WTC11 (cell line): ENCODE data around the gene OGA.

Experiments
- CTCF ChIP-seq: fragments of 200-600 bp; IDR thresholded peaks from 2 replicates; pipeline ENCODE4 v1.8.0; 2022; ENCODE audit warnings: antibody characterized with exemption
- FOXK1 ChIP-seq: sonication (generic); formaldehyde crosslinking; IDR thresholded peaks from 2 replicates; pipeline ENCODE4 v1.8.0; 2022; ENCODE audit warnings: mild to moderate bottlenecking, moderate library complexity, missing genetic modification reagents
- FOXP4 ChIP-seq: sonication (generic); formaldehyde crosslinking; IDR thresholded peaks from 2 replicates; pipeline ENCODE4 v1.8.0; 2022; ENCODE audit warnings: mild to moderate bottlenecking, missing genetic modification reagents
- MAX ChIP-seq: sonication (generic); formaldehyde crosslinking; IDR thresholded peaks from 2 replicates; pipeline ENCODE4 v1.8.0; 2022; ENCODE audit warnings: mild to moderate bottlenecking, missing genetic modification reagents
- NR1H2 ChIP-seq: sonication (generic); formaldehyde crosslinking; IDR thresholded peaks from 2 replicates; pipeline ENCODE4 v1.9.0; 2021; ENCODE audit warnings: mild to moderate bottlenecking, moderate library complexity, missing genetic modification reagents
- SMAD3 ChIP-seq: sonication (generic); formaldehyde crosslinking; IDR thresholded peaks from 2 replicates; pipeline ENCODE4 v1.8.0; 2022; ENCODE audit warnings: missing genetic modification reagents, mild to moderate bottlenecking, borderline replicate concordance
- SMAD4 ChIP-seq: sonication (generic); formaldehyde crosslinking; IDR thresholded peaks from 2 replicates; pipeline ENCODE4 v1.8.0; 2022; ENCODE audit warnings: mild to moderate bottlenecking, missing genetic modification reagents
- TEAD4 ChIP-seq: sonication (generic); formaldehyde crosslinking; IDR thresholded peaks from 2 replicates; pipeline ENCODE4 v1.8.0; 2022; ENCODE audit warnings: mild to moderate bottlenecking, missing genetic modification reagents
- ZNF416 ChIP-seq: fragments of 250-450 bp; sonication (Bioruptor Pico); IDR thresholded peaks from 2 replicates; pipeline ENCODE4 v1.9.0; 2021; ENCODE audit warnings: mild to moderate bottlenecking, inconsistent platforms
- ZNF512 ChIP-seq: sonication (generic); formaldehyde crosslinking; IDR thresholded peaks from 2 replicates; pipeline ENCODE4 v1.8.1; 2022; ENCODE audit warnings: missing genetic modification reagents, borderline replicate concordance

GRCh38 chr10:101771380-101771779 lies 46.9 kb downstream of the OGA start:
- TF ChIP-seq FOXP4 (CRISPR knock-in tag) (no peak), CTCF (no peak), SMAD3 (CRISPR knock-in tag) (no peak), ZNF416 (CRISPR knock-in tag) (no peak), FOXK1 (CRISPR knock-in tag) (no peak), MAX (CRISPR knock-in tag) (no peak), TEAD4 (CRISPR knock-in tag) (no peak), ZNF512 (CRISPR knock-in tag) (no peak), SMAD4 (CRISPR knock-in tag) (no peak), NR1H2 (CRISPR knock-in tag) (no peak)
